ENCODE data around the gene ARAP2.

GRCh38 chr4:36078319-36078718, 166.0 kb downstream of the ARAP2 start:
- no peak for TF ChIP-seq POLR2A (IDR thresholded peaks at IDR 0.05)
- TF ChIP-seq CTCF (IDR thresholded peaks at IDR 0.05), result no peak
- no peak for TF ChIP-seq EP300 (IDR thresholded peaks at IDR 0.05)
